Cardiac fibroblast (primary cell): ENCODE results near the gene ITGB8.
A peak's percentile ranks its signal among the peaks of the same experiment; 100 is the strongest.

Experiments
- DNase-seq, 2 donors: peaks; one replicate each; pipeline versions ENCODE4 v3.0.0 to v3.0.0-alpha.2; 2010; ENCODE audit warnings: low read depth in 2 of 2
- H3K4me3 ChIP-seq, 2 donors: replicated peaks in 1 of 2; 1 replicate in 1 of 2; 2 replicates in 1 of 2; pipeline ENCODE4 v1.5.1; 2011; ENCODE audit warnings: low read depth in 2 of 2, low read length in 2 of 2, mild to moderate bottlenecking in 2 of 2, moderate library complexity in 1 of 2
- CTCF ChIP-seq: IDR thresholded peaks from one replicate; pipeline ENCODE4 v1.5.1; 2011; ENCODE audit warnings: low read depth, mild to moderate bottlenecking, low read length, inconsistent platforms

ITGB8 gene

GRCh38 chr7:20431146-20431545 is 100.4 kb downstream of the ITGB8 start:
- no peak for TF ChIP-seq CTCF

GRCh38 chr7:20432071-20432470 is 101.4 kb downstream of the ITGB8 start:
- TF ChIP-seq CTCF: no peak
- DNase-seq: no peak
- no peak overlapping the region for H3K4me3 ChIP-seq

More at GRCh38 chr7:20431146-20431545, 100.4 kb downstream of the ITGB8 start:
- no peak for DNase-seq
- no peak overlapping the region for H3K4me3 ChIP-seq

GRCh38 chr7:20435305-20435704 is 104.6 kb downstream of the ITGB8 start:
- no peak overlapping the region for H3K4me3 ChIP-seq
- TF ChIP-seq CTCF: no peak
- DNase-seq: peak; percentile 83 to 90

- no peak for TF ChIP-seq CTCF
- DNase-seq: no peak
- H3K4me3 ChIP-seq: no peak overlapping the region
Observed at GRCh38 chr7:20438248-20438647, 107.5 kb downstream of the ITGB8 start.

GRCh38 chr7:20438694-20439376 is 108.1 kb downstream of the ITGB8 start:
- DNase-seq: no peak
- H3K4me3 ChIP-seq: no peak overlapping the region
- TF ChIP-seq CTCF: no peak

GRCh38 chr7:20439416-20440185 is 108.9 kb downstream of the ITGB8 start:
- H3K4me3 ChIP-seq: no peak overlapping the region
- DNase-seq: no peak
- no peak for TF ChIP-seq CTCF
